Cardiac fibroblast (primary cell): ENCODE results near the gene NXPE1.

ENCODE experiments used
- DNase-seq, 2 donors: peaks; one replicate each; pipeline versions ENCODE4 v3.0.0 to v3.0.0-alpha.2; 2010; ENCODE audit warnings: low read depth in 2 of 2
- H3K4me3 ChIP-seq, 2 donors: replicated peaks in 1 of 2; 1 replicate in 1 of 2; 2 replicates in 1 of 2; pipeline ENCODE4 v1.5.1; 2011; ENCODE audit warnings: low read depth in 2 of 2, low read length in 2 of 2, mild to moderate bottlenecking in 2 of 2, moderate library complexity in 1 of 2
- TF ChIP-seq, protein P1 (sequence below): IDR thresholded peaks from one replicate; pipeline ENCODE4 v1.5.1; 2011; ENCODE audit warnings: low read depth, mild to moderate bottlenecking, low read length, inconsistent platforms

Gene NXPE1

GRCh38 chr11:114587398-114587953 is 27.8 kb upstream of the NXPE1 start:
- no peak overlapping the region for H3K4me3 ChIP-seq
- no peak for DNase-seq
- TF ChIP-seq, protein P1, sequence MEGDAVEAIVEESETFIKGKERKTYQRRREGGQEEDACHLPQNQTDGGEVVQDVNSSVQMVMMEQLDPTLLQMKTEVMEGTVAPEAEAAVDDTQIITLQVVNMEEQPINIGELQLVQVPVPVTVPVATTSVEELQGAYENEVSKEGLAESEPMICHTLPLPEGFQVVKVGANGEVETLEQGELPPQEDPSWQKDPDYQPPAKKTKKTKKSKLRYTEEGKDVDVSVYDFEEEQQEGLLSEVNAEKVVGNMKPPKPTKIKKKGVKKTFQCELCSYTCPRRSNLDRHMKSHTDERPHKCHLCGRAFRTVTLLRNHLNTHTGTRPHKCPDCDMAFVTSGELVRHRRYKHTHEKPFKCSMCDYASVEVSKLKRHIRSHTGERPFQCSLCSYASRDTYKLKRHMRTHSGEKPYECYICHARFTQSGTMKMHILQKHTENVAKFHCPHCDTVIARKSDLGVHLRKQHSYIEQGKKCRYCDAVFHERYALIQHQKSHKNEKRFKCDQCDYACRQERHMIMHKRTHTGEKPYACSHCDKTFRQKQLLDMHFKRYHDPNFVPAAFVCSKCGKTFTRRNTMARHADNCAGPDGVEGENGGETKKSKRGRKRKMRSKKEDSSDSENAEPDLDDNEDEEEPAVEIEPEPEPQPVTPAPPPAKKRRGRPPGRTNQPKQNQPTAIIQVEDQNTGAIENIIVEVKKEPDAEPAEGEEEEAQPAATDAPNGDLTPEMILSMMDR: no peak

- peak; percentile 9 to 18 for DNase-seq
- no peak overlapping the region for H3K4me3 ChIP-seq
- TF ChIP-seq, protein P1: peak; percentile 20
Observed at GRCh38 chr11:114586797-114587196, 27.1 kb upstream of the NXPE1 start.

DNA sequence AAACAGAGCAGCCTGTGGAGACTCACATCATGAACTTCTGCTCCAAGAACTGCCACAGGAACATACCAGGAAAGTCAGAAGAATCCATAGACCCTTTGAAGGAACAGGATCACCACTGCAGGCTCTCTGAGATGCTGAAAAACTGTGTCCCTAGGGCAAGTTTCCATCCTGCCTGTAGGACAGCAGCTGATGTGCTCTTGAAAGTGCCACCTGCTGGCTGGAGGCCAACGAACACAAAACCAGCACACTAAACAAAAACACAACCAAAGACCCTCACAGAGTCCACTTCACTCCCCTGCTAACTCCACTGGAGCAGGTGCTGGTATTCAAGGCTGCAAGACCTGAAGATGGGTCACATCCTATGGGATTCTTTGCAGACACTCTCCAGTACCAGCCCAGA is 12.0 kb upstream of the NXPE1 start:
- DNase-seq: no peak
- TF ChIP-seq, protein P1: no peak
- no peak overlapping the region for H3K4me3 ChIP-seq

DNA sequence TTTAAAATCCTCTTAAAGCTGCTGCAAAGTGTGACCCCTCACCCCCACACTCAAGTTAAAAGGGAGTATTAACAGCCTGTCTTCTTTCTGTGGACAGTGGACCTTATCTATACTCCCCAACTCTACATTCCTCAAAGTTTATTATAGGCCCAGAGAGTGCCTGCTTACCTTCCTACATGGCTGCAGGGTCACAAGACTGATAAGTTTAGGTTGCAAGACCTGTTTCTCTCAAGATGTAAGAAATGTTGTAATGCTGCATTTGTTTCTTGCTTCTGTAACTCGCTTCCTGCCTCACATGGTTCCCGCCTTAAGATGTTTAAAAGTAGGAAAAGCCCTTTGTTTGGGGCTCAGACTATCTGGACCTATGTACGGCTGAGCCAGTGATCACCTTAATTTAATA is 10.1 kb upstream of the NXPE1 start:
- DNase-seq: no peak
- TF ChIP-seq, protein P1: no peak
- H3K4me3 ChIP-seq: no peak overlapping the region

DNA sequence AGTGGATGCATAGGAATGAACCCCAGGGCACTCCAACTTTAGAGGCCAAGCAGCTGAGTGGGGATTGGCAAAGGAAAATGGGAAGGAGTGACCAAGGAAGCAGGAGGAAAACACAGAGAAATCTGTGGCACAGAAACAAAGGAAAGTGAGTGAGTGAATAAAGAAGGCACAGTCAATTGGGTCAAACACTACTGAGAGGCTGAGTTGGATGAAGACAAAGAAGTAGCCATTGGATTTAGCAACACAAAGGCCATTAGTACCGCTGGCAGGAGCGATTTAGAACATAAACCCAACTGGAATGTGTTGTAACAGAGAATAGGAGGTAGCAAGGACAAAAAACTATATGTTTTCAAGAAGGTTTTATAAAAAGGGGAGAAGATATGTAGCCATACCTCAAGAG is 6.6 kb upstream of the NXPE1 start:
- no peak overlapping the region for H3K4me3 ChIP-seq
- DNase-seq: no peak
- TF ChIP-seq, protein P1: no peak

DNA sequence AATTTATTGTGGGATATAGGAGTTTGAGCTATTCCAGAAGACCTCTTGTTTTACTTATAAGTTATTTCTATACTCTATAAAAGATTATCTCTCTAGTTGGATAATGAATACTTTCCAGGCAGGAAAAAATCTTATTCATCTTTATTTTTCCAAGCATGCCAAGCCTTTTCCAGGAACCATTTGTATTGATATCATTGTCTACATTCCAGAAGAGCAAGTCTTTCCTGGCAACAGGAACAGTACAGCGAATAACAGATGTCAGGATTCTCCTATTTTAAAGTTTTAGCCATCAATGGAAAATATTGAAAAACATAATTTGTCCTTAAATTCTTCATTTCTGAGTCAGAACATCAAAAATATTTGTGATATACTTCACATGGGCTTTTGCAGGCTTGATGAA is 5.2 kb upstream of the NXPE1 start:
- DNase-seq: peak in 1 of 2 donors; percentile 44
- TF ChIP-seq, protein P1: no peak
- no peak overlapping the region for H3K4me3 ChIP-seq

DNA sequence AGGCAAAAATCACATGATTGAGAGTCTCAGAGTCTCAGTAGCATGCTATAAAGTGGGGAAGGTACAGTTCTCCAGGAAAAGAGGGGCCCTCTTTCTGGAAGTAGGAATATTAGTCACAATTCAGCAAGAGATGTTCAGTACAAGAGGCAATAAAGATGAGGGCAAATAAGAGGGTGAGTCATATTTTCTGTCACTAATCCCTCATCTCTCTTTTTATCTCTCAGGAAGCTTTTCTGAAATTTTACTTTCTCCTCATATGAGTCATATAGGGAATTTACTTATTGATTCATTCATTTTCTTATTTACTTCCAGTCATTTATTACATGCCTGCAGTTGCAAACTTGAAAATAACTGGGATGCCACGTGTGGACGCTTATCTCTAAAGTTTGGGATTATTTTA is 3.4 kb upstream of the NXPE1 start:
- peak; percentile 2 to 46 for DNase-seq
- TF ChIP-seq, protein P1: no peak
- H3K4me3 ChIP-seq: no peak overlapping the region
